ENCODE results near the gene SRRM4.

The SRRM4 gene

DNA sequence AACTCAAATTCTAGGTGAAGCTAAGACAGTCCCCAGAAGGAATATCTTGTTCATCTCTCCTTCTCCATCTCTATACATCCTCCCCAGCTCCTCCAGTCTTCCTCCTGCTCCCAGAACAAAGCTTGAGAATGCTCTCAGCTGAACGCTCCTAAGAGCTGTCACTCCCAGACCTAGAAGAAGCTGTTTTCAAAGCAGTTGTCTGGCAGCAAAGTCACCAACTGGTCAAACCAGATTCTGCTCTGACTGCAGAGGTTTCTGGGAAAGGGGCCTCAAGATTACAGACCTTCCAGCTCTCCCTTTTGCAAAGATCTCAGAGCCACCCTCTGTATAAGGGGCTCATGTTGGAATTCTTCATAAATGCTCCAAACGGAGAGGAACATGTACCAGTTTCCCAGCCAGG lies 187.8 kb downstream of the SRRM4 start:
- Histone ChIP-seq H3K79me1 (ENCODE audit: low read length) (peaks cover 31% of the 10 kb centered on the region), H3K36me3 (ENCODE audit: control insufficient read depth in 1 of 2, insufficient read depth in 2 of 2, low read length in 2 of 2) (no peaks in the 10 kb centered on the region), H3K9me3 (ENCODE audit: insufficient read depth, low read depth, low read length) (no peaks in the 10 kb centered on the region), H3K27ac (ENCODE audit: low read depth, low read length) (peak overlapping the region; percentile 51), H2AFZ (ENCODE audit: insufficient read depth, low read length, poor library complexity) (no peak overlapping the region), H4K12ac (ENCODE audit: low read depth, low read length) (no peak overlapping the region), H2BK5ac (ENCODE audit: low read depth, low read length, poor library complexity) (no peak overlapping the region), H3K79me2 (ENCODE audit: control insufficient read depth, insufficient read depth, low read length, poor library complexity) (peaks cover 4% of the 10 kb centered on the region), H4K8ac (ENCODE audit: low read depth, low read length) (peak overlapping the region; percentile 35), H3K4me1 (ENCODE audit: control insufficient read depth in 1 of 2, insufficient read depth in 2 of 2, low read length in 2 of 2) (peaks cover 26 to 30% of the 10 kb centered on the region in 2 experiments), H2AK5ac (ENCODE audit: low read length) (no peak overlapping the region), H3K4ac (ENCODE audit: low read depth, low read length) (no peak overlapping the region), H3K27me3 (ENCODE audit: insufficient read depth, low read length) (no peaks in the 10 kb centered on the region), H4K91ac (ENCODE audit: low read depth, low read length) (no peak overlapping the region), H3K4me3 (ENCODE audit: low read depth, low read length) (no peak overlapping the region), H3K9ac (ENCODE audit: low read length) (no peak overlapping the region), H3K23ac (ENCODE audit: low read length) (no peak overlapping the region), H2BK120ac (ENCODE audit: insufficient read depth, low read length, poor library complexity) (no peak overlapping the region), H2BK12ac (ENCODE audit: low read length) (no peak overlapping the region), H3K14ac (ENCODE audit: low read length) (no peak overlapping the region), H3K18ac (ENCODE audit: low read length) (no peak overlapping the region), H3K4me2 (ENCODE audit: low read length) (peak overlapping the region; percentile 26)
- DNase-seq = peak; percentile 81 to 88
- WGBS (ENCODE audit: extremely low coverage, insufficient coverage, insufficient read length) = no CpG with 5 or more reads among the region's 2 CpGs

DNA sequence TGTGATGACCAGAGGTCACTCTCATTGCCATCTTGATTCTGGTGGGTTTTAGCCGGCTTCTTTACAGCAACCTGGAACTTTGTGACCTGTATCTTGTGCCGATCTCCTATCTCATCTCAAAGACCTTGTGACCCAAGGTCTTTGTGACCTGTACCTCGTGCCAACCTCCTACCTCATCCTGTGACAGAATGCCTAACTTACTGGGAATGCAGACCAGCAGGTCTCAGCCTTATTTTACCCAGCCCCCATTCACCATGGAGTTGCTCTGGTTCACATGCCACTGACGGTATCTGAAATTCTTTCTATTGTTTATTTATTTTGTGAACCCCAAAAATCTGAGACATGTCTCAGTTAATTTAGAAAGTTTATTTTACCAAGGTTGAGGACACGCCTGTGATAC lies 189.9 kb downstream of the SRRM4 start:
- H4K12ac ChIP-seq (ENCODE audit: low read depth, low read length) = no peak overlapping the region
- no peak overlapping the region for H2AK5ac ChIP-seq (ENCODE audit: low read length)
- peak overlapping the region; percentile 48 for H3K14ac ChIP-seq (ENCODE audit: low read length)
- H3K79me1 ChIP-seq (ENCODE audit: low read length) = peaks cover 45% of the 10 kb centered on the region
- peaks cover 36 to 39% of the 10 kb centered on the region in 2 experiments for H3K4me1 ChIP-seq (ENCODE audit: control insufficient read depth in 1 of 2, insufficient read depth in 2 of 2, low read length in 2 of 2)
- no peak overlapping the region for H3K18ac ChIP-seq (ENCODE audit: low read length)
- H2AFZ ChIP-seq (ENCODE audit: insufficient read depth, low read length, poor library complexity) = no peak overlapping the region
- H2BK5ac ChIP-seq (ENCODE audit: low read depth, low read length, poor library complexity) = peak overlapping the region; percentile 75
- H3K79me2 ChIP-seq (ENCODE audit: control insufficient read depth, insufficient read depth, low read length, poor library complexity) = peaks cover 7% of the 10 kb centered on the region
- H3K4ac ChIP-seq (ENCODE audit: low read depth, low read length) = no peak overlapping the region
- H3K27me3 ChIP-seq (ENCODE audit: insufficient read depth, low read length) = no peaks in the 10 kb centered on the region
- peak overlapping the region; percentile 79 for H2BK120ac ChIP-seq (ENCODE audit: insufficient read depth, low read length, poor library complexity)
- H3K4me3 ChIP-seq (ENCODE audit: low read depth, low read length) = no peak overlapping the region
- H2BK12ac ChIP-seq (ENCODE audit: low read length) = peak overlapping the region; percentile 47
- peak overlapping the region; percentile 44 for H3K27ac ChIP-seq (ENCODE audit: low read depth, low read length)
- DNase-seq = peak; percentile 85 to 93
- H3K9ac ChIP-seq (ENCODE audit: low read length) = no peak overlapping the region
- no peaks in the 10 kb centered on the region for H3K9me3 ChIP-seq (ENCODE audit: insufficient read depth, low read depth, low read length)
- no peak overlapping the region for H3K23ac ChIP-seq (ENCODE audit: low read length)
- peak overlapping the region; percentile 54 for H4K91ac ChIP-seq (ENCODE audit: low read depth, low read length)
- no peaks in the 10 kb centered on the region for H3K36me3 ChIP-seq (ENCODE audit: control insufficient read depth in 1 of 2, insufficient read depth in 2 of 2, low read length in 2 of 2)
- H3K4me2 ChIP-seq (ENCODE audit: low read length) = no peak overlapping the region
- H4K8ac ChIP-seq (ENCODE audit: low read depth, low read length) = peak overlapping the region; percentile 13
- no CpG with 5 or more reads among the region's 5 CpGs for WGBS (ENCODE audit: extremely low coverage, insufficient coverage, insufficient read length)

DNA sequence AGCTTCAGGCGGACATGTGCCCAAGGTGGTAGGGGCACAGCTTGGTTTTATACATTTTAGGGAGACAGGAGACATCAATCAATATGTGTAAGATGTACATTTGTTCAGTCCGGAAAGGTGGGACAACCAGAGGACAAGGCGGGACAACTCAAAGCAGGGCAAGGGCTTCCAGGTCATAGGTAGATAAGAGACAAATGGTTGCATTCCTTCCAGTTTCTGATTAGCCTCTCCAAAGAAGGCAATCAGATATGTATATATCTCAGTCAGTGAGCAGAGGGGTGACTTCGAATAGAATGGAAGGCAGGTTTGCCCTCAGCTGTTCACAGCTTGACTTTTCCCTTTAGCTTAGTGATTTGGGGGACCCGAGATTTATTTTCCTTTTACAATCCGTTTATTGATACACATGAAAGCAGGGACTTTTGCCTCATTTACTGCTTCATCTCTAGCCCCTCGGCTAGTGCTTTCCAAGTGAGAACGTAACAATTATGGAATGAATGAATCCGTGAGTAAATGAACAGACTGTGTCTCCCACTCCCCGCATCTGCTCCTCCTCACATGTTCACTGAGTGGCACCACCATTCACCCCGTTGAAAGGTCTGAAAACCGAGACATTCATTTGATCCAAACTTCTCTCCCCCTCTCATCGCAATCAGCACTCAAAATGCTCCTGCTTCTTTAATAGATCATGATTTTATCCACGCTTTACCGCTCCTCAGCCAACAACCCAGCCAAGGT lies 190.5 kb downstream of the SRRM4 start:
- WGBS (ENCODE audit: extremely low coverage, insufficient coverage, insufficient read length) = no CpG with 5 or more reads among the region's 15 CpGs
- Histone ChIP-seq H3K27me3 (ENCODE audit: insufficient read depth, low read length) (no peaks in the 10 kb centered on the region), H3K14ac (ENCODE audit: low read length) (peak overlapping the region; percentile 48), H3K79me1 (ENCODE audit: low read length) (peaks cover 45% of the 10 kb centered on the region), H2BK5ac (ENCODE audit: low read depth, low read length, poor library complexity) (peak overlapping the region; percentile 75), H3K23ac (ENCODE audit: low read length) (no peak overlapping the region), H4K91ac (ENCODE audit: low read depth, low read length) (peak overlapping the region; percentile 54), H3K79me2 (ENCODE audit: control insufficient read depth, insufficient read depth, low read length, poor library complexity) (peaks cover 7% of the 10 kb centered on the region), H2BK12ac (ENCODE audit: low read length) (peak overlapping the region; percentile 24), H4K8ac (ENCODE audit: low read depth, low read length) (peak overlapping the region; percentile 15), H3K9ac (ENCODE audit: low read length) (no peak overlapping the region), H2BK120ac (ENCODE audit: insufficient read depth, low read length, poor library complexity) (peak overlapping the region; percentile 39), H3K4me1 (ENCODE audit: control insufficient read depth in 1 of 2, insufficient read depth in 2 of 2, low read length in 2 of 2) (peaks cover 36 to 43% of the 10 kb centered on the region in 2 experiments), H3K18ac (ENCODE audit: low read length) (no peak overlapping the region), H3K36me3 (ENCODE audit: control insufficient read depth in 1 of 2, insufficient read depth in 2 of 2, low read length in 2 of 2) (no peaks in the 10 kb centered on the region), H2AFZ (ENCODE audit: insufficient read depth, low read length, poor library complexity) (no peak overlapping the region), H3K4ac (ENCODE audit: low read depth, low read length) (no peak overlapping the region), H3K27ac (ENCODE audit: low read depth, low read length) (peak overlapping the region; percentile 44), H3K9me3 (ENCODE audit: insufficient read depth, low read depth, low read length) (no peaks in the 10 kb centered on the region), H3K4me3 (ENCODE audit: low read depth, low read length) (no peak overlapping the region), H4K12ac (ENCODE audit: low read depth, low read length) (no peak overlapping the region), H2AK5ac (ENCODE audit: low read length) (peak overlapping the region; percentile 45), H3K4me2 (ENCODE audit: low read length) (no peak overlapping the region)
- DNase-seq = peak in 1 of 2 donors; percentile 69

DNA sequence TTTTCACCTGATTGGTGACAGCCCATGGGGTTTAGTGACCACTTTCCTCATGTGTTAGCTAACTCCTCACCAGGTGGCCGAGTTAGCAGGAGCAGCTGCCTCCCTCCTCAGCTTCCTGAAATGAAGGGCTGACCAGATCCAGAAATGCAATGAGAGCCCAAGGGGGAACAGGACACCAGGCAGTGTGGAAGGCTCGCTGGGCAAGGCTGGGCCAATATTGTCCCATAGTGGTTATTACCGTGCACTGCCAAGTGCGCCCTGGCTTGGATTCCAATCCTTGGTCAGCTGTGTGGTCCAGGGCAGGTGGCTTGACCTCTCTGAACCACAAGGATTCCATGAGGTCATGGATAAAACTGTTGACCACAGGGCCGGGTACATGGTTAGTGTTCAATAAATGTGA lies 193.7 kb downstream of the SRRM4 start:
- no peak overlapping the region for H4K12ac ChIP-seq (ENCODE audit: low read depth, low read length)
- no peak overlapping the region for H3K4me2 ChIP-seq (ENCODE audit: low read length)
- peaks cover 50% of the 10 kb centered on the region for H3K79me1 ChIP-seq (ENCODE audit: low read length)
- H3K14ac ChIP-seq (ENCODE audit: low read length) = peak overlapping the region; percentile 60
- H3K27me3 ChIP-seq (ENCODE audit: insufficient read depth, low read length) = no peaks in the 10 kb centered on the region
- DNase-seq = no peak
- peak overlapping the region; percentile 79 for H4K91ac ChIP-seq (ENCODE audit: low read depth, low read length)
- H4K8ac ChIP-seq (ENCODE audit: low read depth, low read length) = peak overlapping the region; percentile 63
- peak overlapping the region; percentile 74 for H2BK120ac ChIP-seq (ENCODE audit: insufficient read depth, low read length, poor library complexity)
- H3K9me3 ChIP-seq (ENCODE audit: insufficient read depth, low read depth, low read length) = no peaks in the 10 kb centered on the region
- no peak overlapping the region for H3K23ac ChIP-seq (ENCODE audit: low read length)
- peak overlapping the region; percentile 85 for H2AK5ac ChIP-seq (ENCODE audit: low read length)
- peak overlapping the region; percentile 90 for H2BK12ac ChIP-seq (ENCODE audit: low read length)
- no peak overlapping the region for H3K9ac ChIP-seq (ENCODE audit: low read length)
- WGBS (ENCODE audit: extremely low coverage, insufficient coverage, insufficient read length) = no CpG with 5 or more reads among the region's 5 CpGs
- peak overlapping the region; percentile 50 for H2BK5ac ChIP-seq (ENCODE audit: low read depth, low read length, poor library complexity)
- no peak overlapping the region for H3K4me3 ChIP-seq (ENCODE audit: low read depth, low read length)
- peak overlapping the region; percentile 44 for H3K4ac ChIP-seq (ENCODE audit: low read depth, low read length)
- peaks cover 12% of the 10 kb centered on the region for H3K79me2 ChIP-seq (ENCODE audit: control insufficient read depth, insufficient read depth, low read length, poor library complexity)
- peaks cover 35 to 40% of the 10 kb centered on the region in 2 experiments for H3K4me1 ChIP-seq (ENCODE audit: control insufficient read depth in 1 of 2, insufficient read depth in 2 of 2, low read length in 2 of 2)
- H3K18ac ChIP-seq (ENCODE audit: low read length) = peak overlapping the region; percentile 54
- H3K36me3 ChIP-seq (ENCODE audit: control insufficient read depth in 1 of 2, insufficient read depth in 2 of 2, low read length in 2 of 2) = no peaks in the 10 kb centered on the region
- no peak overlapping the region for H3K27ac ChIP-seq (ENCODE audit: low read depth, low read length)
- H2AFZ ChIP-seq (ENCODE audit: insufficient read depth, low read length, poor library complexity) = no peak overlapping the region

Measured in trophoblast cell (in vitro differentiated cells and primary cell).